Limb (tissue), 2 donors: ENCODE data around the gene THAP11.

Experiments used
- DNase-seq, 2 donors: peaks; one replicate each; pipeline ENCODE4 v3.0.0-alpha.2; 2016; ENCODE audit errors: extremely low spot score in 2 of 2

Gene THAP11

GRCh38 chr16:67883146-67883871, 41.2 kb downstream of the THAP11 start:
- DNase-seq: no peak

- peak in 1 of 2 donors; percentile 71 for DNase-seq
These were observed 41.7 kb downstream of the THAP11 start for GRCh38 chr16:67883872-67884261.

DNA sequence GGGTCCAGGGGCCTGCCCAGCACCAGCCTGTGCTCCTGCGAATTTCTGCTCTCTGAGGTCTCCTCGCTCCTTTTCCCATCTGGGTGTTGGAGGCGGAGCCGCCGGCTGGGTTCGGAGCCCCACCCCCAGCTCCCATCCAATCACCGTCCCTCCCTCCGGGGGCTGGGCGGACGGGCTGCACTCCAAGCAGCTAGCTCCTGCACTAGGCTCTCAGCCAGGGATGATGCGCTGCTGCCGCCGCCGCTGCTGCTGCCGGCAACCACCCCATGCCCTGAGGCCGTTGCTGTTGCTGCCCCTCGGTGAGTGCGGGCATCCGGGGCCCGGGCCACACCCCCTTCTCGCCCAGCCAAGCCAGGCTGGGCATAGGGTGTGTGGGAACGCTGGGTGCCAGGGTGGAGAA, 42.6 kb downstream of the THAP11 start, which contains the start of gene NRN1L:
Gene NRN1L (plus strand): TSS at position 202 of the 400 bp plus-strand sequence. CDS start 19 bp downstream, at position 221.
- DNase-seq: peak; percentile 87 to 88

GRCh38 chr16:67885545-67885944, 43.4 kb downstream of the THAP11 start:
- DNase-seq: no peak

- no peak for DNase-seq
These were observed 43.9 kb downstream of the THAP11 start for GRCh38 chr16:67885976-67886375.

- no peak for DNase-seq
These were observed 44.3 kb downstream of the THAP11 start for GRCh38 chr16:67886387-67886786.

DNA sequence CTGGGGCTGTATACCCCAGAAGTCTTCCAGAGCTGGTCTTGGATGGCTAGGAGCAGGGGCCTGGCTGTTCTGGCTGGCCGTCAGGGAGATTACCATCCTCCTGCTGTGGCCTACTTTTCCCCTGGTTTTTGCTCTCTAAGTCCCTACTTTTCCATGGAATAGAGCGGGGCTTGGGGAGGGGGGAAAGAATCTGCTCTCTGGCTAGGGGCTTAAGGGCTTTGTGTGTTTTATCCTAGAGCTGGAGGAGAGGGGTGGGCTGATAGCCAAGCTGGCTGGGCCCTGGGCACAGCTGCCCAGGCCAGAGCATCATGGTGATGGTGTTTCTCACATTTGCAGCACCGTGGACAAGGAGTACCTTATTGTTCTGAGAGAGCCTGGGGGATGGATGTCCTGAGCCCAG, 46.2 kb downstream of the THAP11 start:
- DNase-seq: no peak

DNA sequence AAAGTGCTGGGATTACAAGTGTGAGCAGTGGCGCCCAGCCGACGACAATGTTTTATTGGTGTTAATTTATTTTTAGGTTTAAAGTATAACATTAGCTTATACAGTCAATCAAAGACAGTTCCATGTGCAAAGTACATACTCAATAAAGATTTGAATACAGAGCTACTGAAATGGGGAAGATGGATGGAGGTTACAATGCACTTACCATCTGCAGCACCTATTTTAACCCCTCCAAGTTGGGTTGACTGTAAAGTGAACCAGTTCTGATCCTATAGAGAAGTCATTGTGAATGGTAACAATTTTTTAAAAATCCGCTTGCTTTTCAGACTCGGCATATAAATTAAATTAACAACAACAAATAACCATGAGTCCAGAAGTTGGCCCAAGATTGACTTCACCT, 50.3 kb downstream of the THAP11 start:
- DNase-seq: no peak

- peak; percentile 97 to 98 for DNase-seq
These were observed 51.0 kb downstream of the THAP11 start, which contains the start of gene PSKH1 for GRCh38 chr16:67892899-67893742. PSKH1 (plus strand) TSS chr16:67893254; CDS start chr16:67908750, 15,496 bp downstream.
